Measurements from ENCODE around the gene HSD11B1L.

HSD11B1L gene

GRCh38 chr19:5646703-5647102 lies 34.1 kb upstream of the HSD11B1L start:
- no peak for TF ChIP-seq POLR2A (IDR thresholded peaks at IDR 0.05; ENCODE audit: low read depth, low read length)
- TF ChIP-seq POLR2AphosphoS5 (IDR thresholded peaks at IDR 0.05; ENCODE audit: low read depth, low read length), result no peak
- no peak for TF ChIP-seq TAF1 (IDR thresholded peaks at IDR 0.05; ENCODE audit: borderline replicate concordance, low read depth, low read length)
- DNase-seq (ENCODE audit: insufficient read length), result no peak
- FAIRE-seq, result no peak

- DNase-seq (ENCODE audit: insufficient read length), result no peak
- FAIRE-seq, result no peak
- no peak for TF ChIP-seq TAF1 (IDR thresholded peaks at IDR 0.05; ENCODE audit: borderline replicate concordance, low read depth, low read length)
- no peak for TF ChIP-seq POLR2AphosphoS5 (IDR thresholded peaks at IDR 0.05; ENCODE audit: low read depth, low read length)
- TF ChIP-seq POLR2A (IDR thresholded peaks at IDR 0.05; ENCODE audit: low read depth, low read length), result no peak
These were observed 32.4 kb upstream of the HSD11B1L start for GRCh38 chr19:5648464-5648863.

GRCh38 chr19:5651361-5651760 lies 29.5 kb upstream of the HSD11B1L start:
- TF ChIP-seq TAF1 (IDR thresholded peaks at IDR 0.05; ENCODE audit: borderline replicate concordance, low read depth, low read length) (no peak), POLR2AphosphoS5 (IDR thresholded peaks at IDR 0.05; ENCODE audit: low read depth, low read length) (0 out of 2 replicates have a peak, but pooled peaks have one; percentile 20), POLR2A (IDR thresholded peaks at IDR 0.05; ENCODE audit: low read depth, low read length) (no peak)
- DNase-seq (ENCODE audit: insufficient read length) (no peak), FAIRE-seq (no peak)

- DNase-seq (ENCODE audit: insufficient read length), result no peak
- TF ChIP-seq TAF1 (IDR thresholded peaks at IDR 0.05; ENCODE audit: borderline replicate concordance, low read depth, low read length), result no peak
- TF ChIP-seq POLR2A (IDR thresholded peaks at IDR 0.05; ENCODE audit: low read depth, low read length), result no peak
- FAIRE-seq, result no peak
These were observed 28.6 kb upstream of the HSD11B1L start for GRCh38 chr19:5652261-5652660.

- no peak for FAIRE-seq
- TF ChIP-seq POLR2AphosphoS5 (IDR thresholded peaks at IDR 0.05; ENCODE audit: low read depth, low read length), result no peak
- TF ChIP-seq TAF1 (IDR thresholded peaks at IDR 0.05; ENCODE audit: borderline replicate concordance, low read depth, low read length), result no peak
- no peak for TF ChIP-seq POLR2A (IDR thresholded peaks at IDR 0.05; ENCODE audit: low read depth, low read length)
These were observed 25.9 kb upstream of the HSD11B1L start for GRCh38 chr19:5654931-5655330.

GRCh38 chr19:5655412-5655811 lies 25.4 kb upstream of the HSD11B1L start:
- no peak for FAIRE-seq
- TF ChIP-seq POLR2A (IDR thresholded peaks at IDR 0.05; ENCODE audit: low read depth, low read length), result no peak
- TF ChIP-seq POLR2AphosphoS5 (IDR thresholded peaks at IDR 0.05; ENCODE audit: low read depth, low read length), result no peak
- no peak for TF ChIP-seq TAF1 (IDR thresholded peaks at IDR 0.05; ENCODE audit: borderline replicate concordance, low read depth, low read length)
- no peak for DNase-seq (ENCODE audit: insufficient read length)

More at GRCh38 chr19:5654931-5655330, 25.9 kb upstream of the HSD11B1L start:
- DNase-seq (ENCODE audit: insufficient read length), result no peak

GRCh38 chr19:5661483-5661882 lies 19.3 kb upstream of the HSD11B1L start:
- DNase-seq (ENCODE audit: insufficient read length) (no peak), FAIRE-seq (no peak)
- TF ChIP-seq POLR2AphosphoS5 (IDR thresholded peaks at IDR 0.05; ENCODE audit: low read depth, low read length) (0 out of 2 replicates have a peak, but pooled peaks have one; percentile 15), POLR2A (IDR thresholded peaks at IDR 0.05; ENCODE audit: low read depth, low read length) (no peak)

- FAIRE-seq (no peak), DNase-seq (ENCODE audit: insufficient read length) (no peak)
- TF ChIP-seq POLR2A (IDR thresholded peaks at IDR 0.05; ENCODE audit: low read depth, low read length) (no peak), TAF1 (IDR thresholded peaks at IDR 0.05; ENCODE audit: borderline replicate concordance, low read depth, low read length) (no peak), POLR2AphosphoS5 (IDR thresholded peaks at IDR 0.05; ENCODE audit: low read depth, low read length) (no peak)
These were observed 16.9 kb upstream of the HSD11B1L start for GRCh38 chr19:5663904-5664303.

- DNase-seq (ENCODE audit: insufficient read length) (no peak), FAIRE-seq (peak; percentile 63)
- TF ChIP-seq POLR2AphosphoS5 (IDR thresholded peaks at IDR 0.05; ENCODE audit: low read depth, low read length) (no peak), POLR2A (IDR thresholded peaks at IDR 0.05; ENCODE audit: low read depth, low read length) (no peak), TAF1 (IDR thresholded peaks at IDR 0.05; ENCODE audit: borderline replicate concordance, low read depth, low read length) (no peak)
These were observed 16.3 kb upstream of the HSD11B1L start for GRCh38 chr19:5664515-5664914.

GRCh38 chr19:5665781-5666513 lies 14.9 kb upstream of the HSD11B1L start:
- DNase-seq (ENCODE audit: insufficient read length) (no peak), FAIRE-seq (no peak)
- no peak for TF ChIP-seq POLR2A (IDR thresholded peaks at IDR 0.05; ENCODE audit: low read depth, low read length)
- TF ChIP-seq POLR2AphosphoS5 (IDR thresholded peaks at IDR 0.05; ENCODE audit: low read depth, low read length), result 0 out of 2 replicates have a peak, but pooled peaks have one; percentile 19

GRCh38 chr19:5666921-5667610 lies 13.8 kb upstream of the HSD11B1L start:
- TF ChIP-seq POLR2A (IDR thresholded peaks at IDR 0.05; ENCODE audit: low read depth, low read length), result no peak
- no peak for TF ChIP-seq TAF1 (IDR thresholded peaks at IDR 0.05; ENCODE audit: borderline replicate concordance, low read depth, low read length)
- no peak for TF ChIP-seq POLR2AphosphoS5 (IDR thresholded peaks at IDR 0.05; ENCODE audit: low read depth, low read length)
- FAIRE-seq (no peak), DNase-seq (ENCODE audit: insufficient read length) (no peak)

GRCh38 chr19:5667751-5668271 lies 13.0 kb upstream of the HSD11B1L start:
- DNase-seq (ENCODE audit: insufficient read length), result no peak
- no peak for FAIRE-seq

More at GRCh38 chr19:5667751-5668271, 13.0 kb upstream of the HSD11B1L start:
- no peak for TF ChIP-seq POLR2A (IDR thresholded peaks at IDR 0.05; ENCODE audit: low read depth, low read length)
- no peak for TF ChIP-seq TAF1 (IDR thresholded peaks at IDR 0.05; ENCODE audit: borderline replicate concordance, low read depth, low read length)
- TF ChIP-seq POLR2AphosphoS5 (IDR thresholded peaks at IDR 0.05; ENCODE audit: low read depth, low read length), result no peak
